Smooth muscle cell (in vitro differentiated cells): ENCODE data around the gene SRPX2. TPM values are rescaled to one million over a fixed set of nuclear protein-coding genes. Genes with fewer than 3 reads are reported as not detected.

Experiments
- DNase-seq: peaks from one replicate; lab custom pipeline; 2025; ENCODE audit not compliant: unreplicated experiment; lab: John Stamatoyannopoulos, UW
- H2AFZ ChIP-seq: fragments of 200-600 bp; sonication (generic); 2 replicates; pipeline ENCODE4 v1.6.0; 2016; ENCODE audit warnings: antibody characterized with exemption, low read depth, mild to moderate bottlenecking
- H3F3A ChIP-seq: fragments of 200-600 bp; sonication (generic); 2 replicates; pipeline ENCODE4 v1.6.0; 2017; ENCODE audit warnings: antibody characterized with exemption, low read depth
- H3K27ac ChIP-seq: fragments of 200-600 bp; sonication (generic); 2 replicates; pipeline ENCODE4 v1.5.1; 2016; ENCODE audit warnings: low read depth, mild to moderate bottlenecking
- H3K27me3 ChIP-seq: fragments of 200-600 bp; sonication (generic); 2 replicates; pipeline ENCODE4 v1.6.1; 2016; ENCODE audit warnings: low read depth, mild to moderate bottlenecking
- H3K36me3 ChIP-seq: fragments of 200-600 bp; sonication (generic); 2 replicates; pipeline ENCODE4 v1.5.1; 2016; ENCODE audit warnings: low read depth
- H3K4me1 ChIP-seq: fragments of 200-600 bp; sonication (generic); 2 replicates; pipeline ENCODE4 v1.5.1; 2016; ENCODE audit warnings: low read depth
- H3K4me2 ChIP-seq: fragments of 200-600 bp; sonication (generic); 2 replicates; pipeline ENCODE4 v1.6.0; 2016; ENCODE audit warnings: mild to moderate bottlenecking
- H3K4me3 ChIP-seq: fragments of 200-600 bp; sonication (generic); 2 replicates; pipeline ENCODE4 v1.5.1; 2016; ENCODE audit warnings: mild to moderate bottlenecking
- H3K79me2 ChIP-seq: fragments of 200-600 bp; sonication (generic); 2 replicates; pipeline ENCODE4 v1.6.0; 2016; ENCODE audit warnings: low read depth, mild to moderate bottlenecking
- H3K9ac ChIP-seq: fragments of 200-600 bp; sonication (generic); 2 replicates; pipeline ENCODE4 v1.6.0; 2016; ENCODE audit warnings: low read depth
- H3K9me3 ChIP-seq: fragments of 200-600 bp; sonication (generic); replicated peaks from 2 replicates; pipeline ENCODE4 v1.5.1; 2016; ENCODE audit warnings: low read depth
- H4K20me1 ChIP-seq: fragments of 200-600 bp; sonication (generic); 2 replicates; pipeline ENCODE4 v1.6.0; 2016; ENCODE audit warnings: low read depth
- WGBS: methylation state at CpG from one replicate; pipeline ENCODE4 v1.1.7; 2016; ENCODE audit warnings: low lambda C conversion rate; 5-methylcytosine and 5-hydroxymethylcytosine counted together
- polyA plus RNA-seq: library from polyadenylated mRNA; unstranded; fragments of >200 nt; fragmentation: Nextera tagmentation; extraction: Ambion mirVana; gene quantifications from 2 replicates; pipeline ENCODE4 v1.2.1, GENCODE V29; 2016
- total RNA-seq: library from RNA; depleted of rRNA; stranded (reverse); fragments of >200 nt; gene quantifications from 2 replicates; pipeline ENCODE4 v1.2.3, GENCODE V29; 2014
- TF ChIP-seq, protein P1 (sequence below): fragments of 200-600 bp; sonication (generic); IDR thresholded peaks from 2 replicates; pipeline ENCODE4 v1.5.1; 2017; ENCODE audit warnings: borderline replicate concordance, mild to moderate bottlenecking, antibody characterized with exemption; ENCODE audit not compliant: insufficient read depth, poor library complexity, severe bottlenecking

Gene SRPX2
- total and polyA plus RNA-seq, 2 experiments from 2014 or later = 118 to 215 TPM

DNA sequence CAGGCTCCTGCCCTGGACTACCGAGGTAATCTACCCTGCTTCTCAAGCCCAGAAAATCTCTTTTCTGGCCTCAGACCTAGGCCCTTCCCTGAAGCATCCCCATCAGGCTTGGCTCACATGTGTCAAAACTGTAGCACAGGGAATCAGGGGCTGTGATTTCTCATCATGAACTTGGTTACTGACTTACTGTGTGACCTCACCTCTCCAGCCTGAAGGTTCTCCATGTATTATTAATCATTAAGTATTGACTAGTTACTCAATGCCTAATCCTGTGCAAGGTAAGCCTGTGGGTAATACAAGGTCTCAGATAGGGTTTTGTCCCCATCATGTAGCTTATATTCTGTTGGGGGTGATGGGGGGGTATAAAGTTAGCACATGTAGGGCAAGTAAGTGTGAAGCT lies 6.8 kb downstream of the SRPX2 start:
- Histone ChIP-seq H3K36me3 (no peaks in the 10 kb centered on the region), H4K20me1 (no peaks in the 10 kb centered on the region), H3K79me2 (peaks cover 12% of the 10 kb centered on the region), H3K4me2 (peak overlapping the region; percentile 63), H3F3A (peaks cover 3% of the 10 kb centered on the region), H3K9me3 (no peaks in the 10 kb centered on the region), H3K9ac (peak overlapping the region; percentile 82), H3K4me1 (peaks cover 11% of the 10 kb centered on the region), H3K4me3 (no peak overlapping the region), H3K27ac (peak overlapping the region; percentile 94), H3K27me3 (no peaks in the 10 kb centered on the region), H2AFZ (no peak overlapping the region)
- no peak for DNase-seq
- WGBS = 93% methylated on average over 1 of the region's 1 CpG
- TF ChIP-seq, protein P1, sequence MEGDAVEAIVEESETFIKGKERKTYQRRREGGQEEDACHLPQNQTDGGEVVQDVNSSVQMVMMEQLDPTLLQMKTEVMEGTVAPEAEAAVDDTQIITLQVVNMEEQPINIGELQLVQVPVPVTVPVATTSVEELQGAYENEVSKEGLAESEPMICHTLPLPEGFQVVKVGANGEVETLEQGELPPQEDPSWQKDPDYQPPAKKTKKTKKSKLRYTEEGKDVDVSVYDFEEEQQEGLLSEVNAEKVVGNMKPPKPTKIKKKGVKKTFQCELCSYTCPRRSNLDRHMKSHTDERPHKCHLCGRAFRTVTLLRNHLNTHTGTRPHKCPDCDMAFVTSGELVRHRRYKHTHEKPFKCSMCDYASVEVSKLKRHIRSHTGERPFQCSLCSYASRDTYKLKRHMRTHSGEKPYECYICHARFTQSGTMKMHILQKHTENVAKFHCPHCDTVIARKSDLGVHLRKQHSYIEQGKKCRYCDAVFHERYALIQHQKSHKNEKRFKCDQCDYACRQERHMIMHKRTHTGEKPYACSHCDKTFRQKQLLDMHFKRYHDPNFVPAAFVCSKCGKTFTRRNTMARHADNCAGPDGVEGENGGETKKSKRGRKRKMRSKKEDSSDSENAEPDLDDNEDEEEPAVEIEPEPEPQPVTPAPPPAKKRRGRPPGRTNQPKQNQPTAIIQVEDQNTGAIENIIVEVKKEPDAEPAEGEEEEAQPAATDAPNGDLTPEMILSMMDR = no peak

DNA sequence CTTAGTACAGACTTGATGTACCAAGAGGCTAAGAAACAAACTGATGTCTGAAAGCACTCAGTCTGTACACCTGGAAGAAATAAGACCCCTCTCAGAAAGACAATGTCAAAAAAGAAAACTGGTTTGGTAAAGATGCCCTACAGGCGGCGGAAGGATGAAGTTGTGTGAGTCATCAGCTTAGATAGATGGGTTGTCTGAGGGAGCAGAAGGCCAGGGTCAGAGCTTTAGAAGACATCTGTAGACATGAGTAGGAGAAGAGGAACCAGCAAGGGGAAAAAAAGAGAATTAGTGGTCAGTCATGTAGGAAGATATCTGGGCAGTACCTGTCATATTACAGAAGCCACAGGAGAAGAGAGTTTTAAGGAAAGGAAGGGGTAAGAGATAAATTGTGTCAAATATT lies 8.3 kb downstream of the SRPX2 start:
- H3K4me1 ChIP-seq = peaks cover 11% of the 10 kb centered on the region
- DNase-seq = no peak
- H3F3A ChIP-seq = peaks cover 3% of the 10 kb centered on the region
- peak overlapping the region; percentile 34 for H3K4me2 ChIP-seq
- no peak overlapping the region for H2AFZ ChIP-seq
- H3K4me3 ChIP-seq = no peak overlapping the region
- TF ChIP-seq, protein P1 = no peak
- peaks cover 7% of the 10 kb centered on the region for H3K79me2 ChIP-seq
- no peak overlapping the region for H3K9ac ChIP-seq
- H3K36me3 ChIP-seq = no peaks in the 10 kb centered on the region
- H3K27ac ChIP-seq = peak overlapping the region; percentile 61
- no peaks in the 10 kb centered on the region for H3K27me3 ChIP-seq
- 48% methylated on average over 2 of the region's 2 CpGs for WGBS
- H3K9me3 ChIP-seq = no peaks in the 10 kb centered on the region
- H4K20me1 ChIP-seq = no peaks in the 10 kb centered on the region

DNA sequence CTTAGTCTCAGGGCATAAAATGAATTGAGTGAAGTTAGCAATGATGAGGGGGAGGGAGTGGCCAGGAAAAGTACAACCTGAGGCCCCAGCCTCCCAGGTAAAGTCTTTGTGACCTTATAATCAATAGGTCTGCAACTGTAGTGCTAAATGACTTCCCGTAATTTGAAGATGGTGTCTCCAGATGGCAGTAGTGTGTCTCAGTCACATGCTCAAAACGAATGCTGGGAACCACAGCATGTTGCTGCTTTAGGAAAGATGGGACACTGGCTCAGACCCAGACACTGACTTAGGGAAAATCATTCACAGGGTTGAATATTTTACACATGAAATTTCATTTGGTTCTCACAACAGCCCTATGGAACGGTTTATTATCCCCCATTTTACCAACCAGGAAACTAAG lies 10.3 kb downstream of the SRPX2 start:
- Histone ChIP-seq H3K4me3 (no peak overlapping the region), H3K27ac (peak overlapping the region; percentile 61), H3K27me3 (no peaks in the 10 kb centered on the region), H3K36me3 (no peaks in the 10 kb centered on the region), H3K9ac (no peak overlapping the region), H3F3A (peaks cover 3% of the 10 kb centered on the region), H3K79me2 (peaks cover 7% of the 10 kb centered on the region), H2AFZ (no peak overlapping the region), H4K20me1 (no peaks in the 10 kb centered on the region), H3K4me2 (no peak overlapping the region), H3K4me1 (peaks cover 9% of the 10 kb centered on the region), H3K9me3 (no peaks in the 10 kb centered on the region)
- TF ChIP-seq, protein P1 = no peak
- no peak for DNase-seq
- WGBS = 29% methylated on average over 3 of the region's 3 CpGs

GRCh38 chrX:100658941-100659381 lies 15.0 kb downstream of the SRPX2 start:
- Histone ChIP-seq H3K27me3 (no peaks in the 10 kb centered on the region), H3K9ac (no peak overlapping the region), H3K36me3 (no peaks in the 10 kb centered on the region), H3K4me3 (no peak overlapping the region), H3K4me2 (peak overlapping the region; percentile 43), H3K9me3 (no peaks in the 10 kb centered on the region), H4K20me1 (no peaks in the 10 kb centered on the region), H3K27ac (peak overlapping the region; percentile 34), H2AFZ (no peak overlapping the region), H3K4me1 (no peaks in the 10 kb centered on the region), H3K79me2 (peaks cover 7% of the 10 kb centered on the region), H3F3A (no peaks in the 10 kb centered on the region)
- TF ChIP-seq, protein P1 = no peak
- WGBS = 40% methylated on average over 3 of the region's 3 CpGs
- no peak for DNase-seq
